HUES6 (cell line): ENCODE results near the gene PCBP3.
"Not testable (repeated sequence)": the region's sequence is repeated elsewhere in the genome, so short reads cannot be mapped to it uniquely, and the experiment has no call there.

Experiments used
- H3K27ac ChIP-seq: 2 replicates; pipeline ENCODE4 v1.7.0; 2013; ENCODE audit warnings: low read depth, mild to moderate bottlenecking, low read length, inconsistent platforms
- H3K27me3 ChIP-seq: 2 replicates; pipeline ENCODE4 v1.6.1; 2013; ENCODE audit warnings: low read length; ENCODE audit not compliant: control insufficient read depth, insufficient read depth
- H3K36me3 ChIP-seq: 2 replicates; pipeline ENCODE4 v1.6.1; 2013; ENCODE audit warnings: low read length; ENCODE audit not compliant: control insufficient read depth, insufficient read depth
- H3K4me1 ChIP-seq: 2 replicates; pipeline ENCODE4 v1.6.1; 2013; ENCODE audit warnings: low read length; ENCODE audit not compliant: control insufficient read depth, insufficient read depth
- H3K4me3 ChIP-seq: 2 replicates; pipeline ENCODE4 v1.5.1; 2013; ENCODE audit warnings: low read depth, low read length
- H3K9ac ChIP-seq: one replicate; pipeline ENCODE4 v1.6.1; 2013; ENCODE audit warnings: mild to moderate bottlenecking, low read length
- H3K9me3 ChIP-seq: 2 replicates; pipeline ENCODE4 v1.6.1; 2013; ENCODE audit warnings: low read depth, low read length; ENCODE audit not compliant: control insufficient read depth, insufficient read depth

PCBP3 gene

GRCh38 chr21:45613881-45614280 is 29.6 kb upstream of the PCBP3 start:
- Histone ChIP-seq H3K4me1 (peaks cover 8% of the 10 kb centered on the region; the same call in 1 of the 2 replicates), H3K9me3 (no peaks in the 10 kb centered on the region), H3K4me3 (no peak overlapping the region), H3K27me3 (peaks cover 6% of the 10 kb centered on the region; the same call in 1 of the 2 replicates), H3K27ac (no peak overlapping the region), H3K9ac (no peak overlapping the region), H3K36me3 (no peaks in the 10 kb centered on the region)

GRCh38 chr21:45615145-45615711 is 28.3 kb upstream of the PCBP3 start:
- H3K4me3 ChIP-seq: no peak overlapping the region
- H3K9ac ChIP-seq: no peak overlapping the region
- H3K27ac ChIP-seq: no peak overlapping the region
- no peaks in the 10 kb centered on the region for H3K9me3 ChIP-seq
- peaks cover 6% of the 10 kb centered on the region; the same call in 1 of the 2 replicates for H3K27me3 ChIP-seq
- peaks cover 8% of the 10 kb centered on the region; the same call in 1 of the 2 replicates for H3K4me1 ChIP-seq
- H3K36me3 ChIP-seq: no peaks in the 10 kb centered on the region

DNA sequence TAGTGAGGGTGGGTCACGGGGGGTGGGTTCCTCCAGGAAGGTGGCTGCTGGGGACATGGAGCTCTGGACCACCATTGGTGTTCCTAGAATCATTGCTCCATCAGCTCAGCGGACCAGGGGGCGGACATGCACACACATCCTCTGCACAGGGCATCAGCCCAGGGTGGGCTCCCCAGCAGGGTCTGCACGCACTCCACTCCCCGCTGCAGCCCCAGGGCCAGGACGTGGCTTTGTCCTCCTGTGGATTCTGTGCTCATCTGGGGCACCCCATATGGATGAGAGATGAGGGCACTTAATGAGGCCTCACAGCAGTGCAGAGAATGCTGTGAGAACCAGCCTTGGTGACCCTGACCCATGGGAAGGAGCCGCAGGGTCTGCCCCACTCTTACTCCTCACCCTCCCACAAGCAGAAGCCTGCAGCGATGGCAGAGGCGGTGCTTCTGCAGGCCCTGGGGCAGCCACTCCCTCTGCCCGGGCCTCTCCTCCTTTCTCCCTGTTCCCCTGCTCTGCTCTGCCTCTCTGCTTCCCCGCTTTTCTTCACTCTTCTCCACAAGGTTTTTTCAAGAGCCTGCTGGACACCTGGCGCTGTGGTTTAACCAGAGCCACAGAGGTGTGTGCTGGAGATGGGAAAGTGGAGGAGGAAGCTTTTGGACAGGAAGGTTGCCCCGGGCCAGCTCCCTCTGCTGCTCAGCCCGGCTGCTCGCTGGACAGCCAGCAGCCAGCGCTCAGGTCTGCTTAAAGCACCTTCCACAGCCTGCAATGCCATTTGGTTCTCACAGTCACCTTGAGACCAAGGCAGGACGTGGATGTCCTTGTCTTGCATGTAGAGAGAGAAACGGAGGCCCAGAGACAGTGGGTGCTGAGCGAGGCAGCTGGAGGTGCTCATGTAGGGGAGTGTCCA is 26.3 kb upstream of the PCBP3 start:
- Histone ChIP-seq H3K36me3 (no peaks in the 10 kb centered on the region), H3K4me1 (peaks cover 8% of the 10 kb centered on the region; the same call in 1 of the 2 replicates), H3K4me3 (no peak overlapping the region), H3K9me3 (no peaks in the 10 kb centered on the region), H3K9ac (no peak overlapping the region), H3K27me3 (no peaks in the 10 kb centered on the region), H3K27ac (no peak overlapping the region)

GRCh38 chr21:45618287-45618686 is 25.2 kb upstream of the PCBP3 start:
- H3K36me3 ChIP-seq: no peaks in the 10 kb centered on the region
- H3K27me3 ChIP-seq: peaks cover 2% of the 10 kb centered on the region; the same call in 1 of the 2 replicates
- H3K4me3 ChIP-seq: no peak overlapping the region
- no peak overlapping the region for H3K27ac ChIP-seq
- peaks cover 8% of the 10 kb centered on the region; the same call in 1 of the 2 replicates for H3K4me1 ChIP-seq
- H3K9ac ChIP-seq: no peak overlapping the region
- H3K9me3 ChIP-seq: no peaks in the 10 kb centered on the region

DNA sequence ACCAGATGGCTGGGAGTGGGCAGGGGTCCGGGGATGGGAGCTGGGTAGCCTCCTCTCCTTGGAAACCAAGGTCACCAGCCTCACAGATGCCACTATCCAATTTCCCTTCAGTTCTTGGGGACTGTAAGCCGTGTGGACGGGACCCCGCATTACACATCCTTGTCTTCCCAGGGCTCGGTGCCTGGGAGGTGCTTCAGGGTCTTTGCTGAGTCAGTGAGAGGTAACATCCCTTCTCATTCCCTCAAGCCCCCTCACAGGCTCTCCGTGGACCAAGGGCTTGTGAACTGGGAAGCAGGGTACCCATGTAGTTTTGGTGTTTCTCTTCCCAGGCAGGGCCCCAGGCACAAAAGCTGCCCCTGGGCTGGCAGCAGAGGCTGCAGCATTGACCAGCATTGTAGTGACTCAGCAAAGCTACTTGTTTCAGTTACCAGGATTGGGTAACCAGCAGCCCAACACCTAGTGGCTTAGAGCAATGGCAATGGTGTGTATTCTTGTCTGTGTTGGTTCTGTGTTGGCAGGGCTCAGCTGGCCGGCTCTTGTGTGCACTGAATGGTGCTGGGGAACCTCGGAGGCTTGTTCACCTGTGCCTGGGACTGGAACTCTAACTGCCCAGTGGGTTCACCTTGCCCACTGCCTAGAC is 24.6 kb upstream of the PCBP3 start:
- Histone ChIP-seq H3K4me1 (peaks cover 8% of the 10 kb centered on the region; the same call in 1 of the 2 replicates), H3K9ac (no peak overlapping the region), H3K4me3 (no peak overlapping the region), H3K9me3 (no peaks in the 10 kb centered on the region), H3K27ac (no peak overlapping the region), H3K27me3 (peaks cover 3% of the 10 kb centered on the region; the same call in 1 of the 2 replicates), H3K36me3 (no peaks in the 10 kb centered on the region)

DNA sequence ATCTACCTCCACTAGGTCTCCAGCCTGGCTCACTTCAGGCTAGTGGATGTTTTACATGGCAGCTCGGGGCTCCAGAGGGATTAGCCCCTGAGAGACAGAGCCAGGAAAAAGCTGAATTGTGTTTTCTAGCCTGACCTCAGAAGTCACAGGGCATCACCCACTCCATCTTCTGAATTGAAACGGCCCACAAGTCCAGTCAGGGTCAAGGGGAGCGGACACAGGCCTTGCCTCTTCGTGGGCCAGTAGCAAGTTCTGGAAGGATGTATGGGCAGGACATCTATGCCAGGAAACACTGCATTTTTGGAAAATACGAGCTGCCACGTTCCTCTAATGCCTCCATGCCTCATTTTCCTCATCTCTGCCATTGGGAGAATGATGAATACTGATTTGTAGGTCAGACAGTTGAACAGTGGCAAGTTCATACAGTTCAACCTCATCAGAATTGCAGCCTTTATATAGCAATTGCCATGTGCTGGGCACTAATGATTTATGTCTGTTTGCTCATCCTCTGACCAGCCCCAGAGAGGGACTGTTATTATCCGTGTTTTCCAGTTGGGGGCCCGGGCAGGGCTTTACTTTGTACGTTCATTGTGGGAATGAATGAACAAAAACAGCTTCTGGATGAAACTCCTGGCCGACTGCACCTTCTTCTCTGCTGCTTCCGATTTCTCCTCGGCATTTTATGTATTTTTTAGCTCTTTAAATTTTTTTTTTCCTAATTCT is 23.2 kb upstream of the PCBP3 start:
- Histone ChIP-seq H3K27me3 (peaks cover 3% of the 10 kb centered on the region; the same call in 1 of the 2 replicates), H3K27ac (no peak overlapping the region), H3K4me3 (no peak overlapping the region), H3K9me3 (no peaks in the 10 kb centered on the region), H3K4me1 (peaks cover 8% of the 10 kb centered on the region; the same call in 1 of the 2 replicates), H3K36me3 (no peaks in the 10 kb centered on the region), H3K9ac (no peak overlapping the region)

DNA sequence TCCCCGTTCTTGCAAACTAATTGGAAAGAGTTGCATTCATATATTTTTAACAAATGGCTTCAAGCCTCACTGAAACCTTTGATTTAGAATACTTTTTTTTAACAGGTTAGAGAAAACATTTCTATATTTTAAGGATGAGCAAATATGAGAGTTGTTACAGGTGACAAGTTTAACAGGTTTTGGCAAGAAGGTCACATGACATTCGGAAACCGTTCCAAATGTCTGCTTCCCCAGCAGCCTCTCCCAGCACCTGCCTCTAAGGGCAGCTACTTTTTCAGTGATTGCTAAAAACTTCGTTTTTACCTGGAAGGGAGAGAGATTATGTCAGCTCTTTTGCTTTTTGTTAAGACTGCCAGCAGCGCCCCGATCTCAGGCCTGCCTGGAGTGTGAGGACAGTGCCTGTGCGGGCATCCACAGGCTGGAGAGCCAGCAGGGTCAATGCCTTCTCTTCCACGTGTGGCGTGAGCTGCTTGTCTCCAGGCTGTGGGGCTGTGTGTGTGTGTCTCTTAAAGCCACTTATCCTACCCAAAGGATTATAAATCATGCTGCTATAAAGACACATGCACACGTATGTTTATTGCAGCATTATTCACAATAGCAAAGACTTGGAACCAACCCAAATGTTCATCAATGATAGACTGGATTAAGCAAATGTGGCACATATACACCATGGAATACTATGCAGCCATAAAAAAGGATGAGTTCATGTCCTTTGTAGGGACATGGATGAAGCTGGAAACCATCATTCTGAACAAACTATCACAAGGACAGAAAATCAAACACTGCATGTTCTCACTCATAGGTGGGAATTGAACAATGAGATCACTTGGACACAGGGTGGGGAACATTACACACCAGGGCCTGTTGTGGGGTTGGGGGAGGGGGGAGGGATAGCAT is 21.8 kb upstream of the PCBP3 start:
- H3K27me3 ChIP-seq, H3K27ac ChIP-seq, H3K36me3 ChIP-seq, H3K9ac ChIP-seq, H3K4me3 ChIP-seq, H3K4me1 ChIP-seq, H3K9me3 ChIP-seq: not testable (repeated sequence)

- Histone ChIP-seq H3K9me3 (no peaks in the 10 kb centered on the region), H3K27ac (no peak overlapping the region), H3K36me3 (no peaks in the 10 kb centered on the region), H3K4me3 (no peak overlapping the region), H3K27me3 (peaks cover 3% of the 10 kb centered on the region; the same call in 1 of the 2 replicates), H3K4me1 (peaks cover 2% of the 10 kb centered on the region; the same call in 1 of the 2 replicates), H3K9ac (no peak overlapping the region)
These were observed 21.0 kb upstream of the PCBP3 start for GRCh38 chr21:45622416-45623097.

- Histone ChIP-seq H3K9me3 (no peaks in the 10 kb centered on the region), H3K27ac (no peak overlapping the region), H3K9ac (no peak overlapping the region), H3K4me3 (no peak overlapping the region), H3K27me3 (peaks cover 3% of the 10 kb centered on the region; the same call in 1 of the 2 replicates), H3K36me3 (no peaks in the 10 kb centered on the region), H3K4me1 (no peaks in the 10 kb centered on the region)
These were observed 20.1 kb upstream of the PCBP3 start for GRCh38 chr21:45623436-45623835.
